ENCODE results near the gene FBXW5.

The FBXW5 gene

GRCh38 chr9:136962163-136962562 lies 17.6 kb upstream of the FBXW5 start:
- no peak for DNase-seq (ENCODE audit: low read depth in 1 of 2, low spot score in 1 of 2)

GRCh38 chr9:136961279-136962065 lies 16.9 kb upstream of the FBXW5 start:
- DNase-seq (ENCODE audit: low read depth in 1 of 2, low spot score in 1 of 2), result no peak

GRCh38 chr9:136960938-136961275 lies 16.4 kb upstream of the FBXW5 start:
- DNase-seq (ENCODE audit: low read depth in 1 of 2, low spot score in 1 of 2), result no peak

- no peak for DNase-seq (ENCODE audit: low read depth in 1 of 2, low spot score in 1 of 2)
These were observed 15.8 kb upstream of the FBXW5 start for GRCh38 chr9:136960212-136960937.

- no peak for DNase-seq (ENCODE audit: low read depth in 1 of 2, low spot score in 1 of 2)
These were observed 14.6 kb upstream of the FBXW5 start for GRCh38 chr9:136958898-136959850.

- DNase-seq (ENCODE audit: low read depth in 1 of 2, low spot score in 1 of 2), result no peak
These were observed 13.9 kb upstream of the FBXW5 start for GRCh38 chr9:136958473-136958872.

GRCh38 chr9:136957901-136958300 lies 13.4 kb upstream of the FBXW5 start:
- DNase-seq (ENCODE audit: low read depth in 1 of 2, low spot score in 1 of 2), result no peak

GRCh38 chr9:136957461-136957860 lies 12.9 kb upstream of the FBXW5 start:
- no peak for DNase-seq (ENCODE audit: low read depth in 1 of 2, low spot score in 1 of 2)

- no peak for DNase-seq (ENCODE audit: low read depth in 1 of 2, low spot score in 1 of 2)
These were observed 12.1 kb upstream of the FBXW5 start for GRCh38 chr9:136956604-136957003.

- no peak for DNase-seq (ENCODE audit: low read depth in 1 of 2, low spot score in 1 of 2)
These were observed 11.4 kb upstream of the FBXW5 start for GRCh38 chr9:136955943-136956335.

- DNase-seq (ENCODE audit: low read depth in 1 of 2, low spot score in 1 of 2), result no peak
These were observed 10.8 kb upstream of the FBXW5 start for GRCh38 chr9:136955202-136955942.

GRCh38 chr9:136954270-136955083 lies 9.9 kb upstream of the FBXW5 start:
- DNase-seq (ENCODE audit: low read depth in 1 of 2, low spot score in 1 of 2), result no peak

GRCh38 chr9:136953771-136954269 lies 9.3 kb upstream of the FBXW5 start:
- no peak for DNase-seq (ENCODE audit: low read depth in 1 of 2, low spot score in 1 of 2)

GRCh38 chr9:136952876-136953770 lies 8.6 kb upstream of the FBXW5 start:
- DNase-seq (ENCODE audit: low read depth in 1 of 2, low spot score in 1 of 2), result no peak

GRCh38 chr9:136952321-136952850 lies 7.8 kb upstream of the FBXW5 start:
- DNase-seq (ENCODE audit: low read depth in 1 of 2, low spot score in 1 of 2), result no peak

- DNase-seq (ENCODE audit: low read depth in 1 of 2, low spot score in 1 of 2), result no peak
These were observed 7.2 kb upstream of the FBXW5 start, which contains the start of gene LCN12 for GRCh38 chr9:136951541-136952320. TSS of gene LCN12 (plus strand) at chr9:136952273. CDS start at chr9:136952328, 55 bp downstream.

GRCh38 chr9:136950656-136951276 lies 6.2 kb upstream of the FBXW5 start:
- DNase-seq (ENCODE audit: low read depth in 1 of 2, low spot score in 1 of 2), result no peak

Measured in activated CD4-positive, alpha-beta T cell treated with anti-CD3 and anti-CD28 coated beads, Interleukin-2, amount 50 U/mL, for 24 hours (primary cell).